Tibial nerve (tissue), 3 donors: ENCODE results near the gene LSM2.

ENCODE experiments used
- CTCF ChIP-seq, 5 experiments: fragments of 200-600 bp in 3 of 5; fragments of 450-650 bp in 2 of 5; sonication (generic) in 3 of 5; IDR thresholded peaks; one replicate each; pipeline ENCODE4 v1.5.1; 2016 to 2019; ENCODE audit warnings: antibody characterized with exemption in 5 of 5, mild to moderate bottlenecking in 3 of 5, moderate library complexity in 2 of 5
- POLR2A ChIP-seq, 2 donors: fragments of 450-650 bp; IDR thresholded peaks; one replicate each; pipeline ENCODE4 v1.6.1; 2017; ENCODE audit warnings: antibody characterized with exemption in 2 of 2, mild to moderate bottlenecking in 2 of 2, moderate library complexity in 2 of 2

- TF ChIP-seq POLR2A (IDR thresholded peaks at IDR 0.05) (no peak), CTCF (IDR thresholded peaks at IDR 0.05) (no peak)
Observed at GRCh38 chr6:31780507-31781243, 26.1 kb downstream of the LSM2 start.
